PC-9 (cell line): ENCODE data around the gene INSYN2B. TPM values are rescaled to one million over a fixed set of nuclear protein-coding genes. Genes with fewer than 3 reads are reported as not detected.

Source experiments
- BruUV-seq: library from RNA; stranded (reverse); fragments of 400-500 nt; replicated peaks from 2 replicates; lab custom pipeline; 2021; lab: Mats Ljungman, UMichigan
- CTCF ChIA-PET: fragments of 300-600 bp; sonication (Branson Sonifier 250); formaldehyde crosslinking; loops from one replicate; lab custom pipeline; 2022; ENCODE audit warnings: antibody characterized with exemption; lab: Charles Lee
- POLR2A ChIA-PET: fragments of 300-600 bp; sonication (Branson Sonifier 250); formaldehyde crosslinking; loops from one replicate; lab custom pipeline; 2022; ENCODE audit warnings: antibody characterized with exemption; ENCODE audit not compliant: unreplicated experiment; lab: Charles Lee
- DNase-seq, 2 experiments: peaks; one replicate each; pipeline versions ENCODE4 v3.0.0 to v3.0.0-alpha.2; 2015 to 2022; ENCODE audit warnings: mixed read lengths in 1 of 2
- H2AFZ ChIP-seq: fragments of 200-600 bp; sonication (generic); 2 replicates; pipeline ENCODE4 v1.8.1; 2017; ENCODE audit warnings: antibody characterized with exemption
- H3F3A ChIP-seq: fragments of 200-600 bp; sonication (generic); 2 replicates; pipeline ENCODE4 v1.8.1; 2017; ENCODE audit warnings: antibody characterized with exemption, mild to moderate bottlenecking, low read depth; ENCODE audit not compliant: insufficient read depth
- H3K27ac ChIP-seq: fragments of 200-600 bp; sonication (generic); 2 replicates; pipeline ENCODE4 v1.6.1; 2016; ENCODE audit warnings: mixed run types
- H3K27me3 ChIP-seq: fragments of 200-600 bp; sonication (generic); 2 replicates; pipeline ENCODE4 v1.6.1; 2016; ENCODE audit warnings: low read depth, mixed run types; ENCODE audit not compliant: insufficient read depth
- H3K36me3 ChIP-seq: fragments of 200-600 bp; sonication (generic); 2 replicates; pipeline ENCODE4 v1.6.1; 2016; ENCODE audit warnings: low read depth, mixed run types
- H3K4me1 ChIP-seq: fragments of 200-600 bp; sonication (generic); replicated peaks from 2 replicates; pipeline ENCODE4 v1.6.1; 2016; ENCODE audit warnings: mixed run types; ENCODE audit not compliant: insufficient read depth
- H3K4me2 ChIP-seq: fragments of 200-600 bp; sonication (generic); 2 replicates; pipeline ENCODE4 v1.6.1; 2017; ENCODE audit warnings: mixed run types
- H3K4me3 ChIP-seq: fragments of 200-600 bp; sonication (generic); 2 replicates; pipeline ENCODE4 v1.6.1; 2016; ENCODE audit warnings: mixed run types
- H3K79me2 ChIP-seq: fragments of 200-600 bp; sonication (generic); 2 replicates; pipeline ENCODE4 v1.6.1; 2017; ENCODE audit warnings: low read depth, mixed run types
- H3K9me2 ChIP-seq: fragments of 200-600 bp; sonication (generic); 2 replicates; pipeline ENCODE4 v1.8.1; 2017; ENCODE audit warnings: mild to moderate bottlenecking; ENCODE audit not compliant: insufficient read depth
- H3K9me3 ChIP-seq: fragments of 200-600 bp; sonication (generic); 2 replicates; pipeline ENCODE4 v1.8.1; 2016; ENCODE audit warnings: low read depth; ENCODE audit not compliant: insufficient read depth
- H4K20me1 ChIP-seq: fragments of 200-600 bp; sonication (generic); 2 replicates; pipeline ENCODE4 v1.8.1; 2017; ENCODE audit not compliant: insufficient read depth
- CTCF ChIP-seq: fragments of 200-600 bp; sonication (generic); conservative IDR thresholded peaks from 2 replicates; pipeline ENCODE4 v1.6.1; 2017; ENCODE audit warnings: mixed run types, antibody characterized with exemption, mild to moderate bottlenecking, moderate library complexity
- EZH2 ChIP-seq: fragments of 200-600 bp; sonication (generic); IDR thresholded peaks from 2 replicates; pipeline ENCODE4 v1.8.0; 2017; ENCODE audit warnings: antibody characterized with exemption, low read depth
- intact Hi-C: fragments of 100-400 bp; cut with micrococcal nuclease; formaldehyde crosslinking; loops from one replicate; pipeline ENCODE4 v1.10.0; 2022; ENCODE audit not compliant: unreplicated experiment
- microRNA-seq: library from miRNA; unstranded; fragments of <30 nt; microRNA quantifications from one replicate; pipeline ENCODE4 v1.2.0, GENCODE V29; 2021; ENCODE audit warnings: borderline number of aligned reads, borderline replicate concordance
- total RNA-seq: library from RNA; stranded (reverse); gene quantifications from 2 replicates; pipeline ENCODE4 v1.2.3, GENCODE V29; 2021

Gene INSYN2B
- total RNA-seq, 1 experiment from 2014 or later: not detected

- Histone ChIP-seq H3K9me3 (0 out of 2 replicates have a peak, but pooled peaks cover 3% of the 10 kb centered on the region), H3K27me3 (no peaks in the 10 kb centered on the region), H3K36me3 (no peaks in the 10 kb centered on the region), H3K9me2 (no peaks in the 10 kb centered on the region), H3K27ac (no peak overlapping the region), H3K4me2 (no peak overlapping the region), H3K4me3 (no peak overlapping the region), H4K20me1 (no peaks in the 10 kb centered on the region), H3F3A (no peaks in the 10 kb centered on the region), H2AFZ (no peak overlapping the region), H3K79me2 (no peaks in the 10 kb centered on the region), H3K4me1 (0 out of 2 replicates have a peak, but pooled peaks cover 6% of the 10 kb centered on the region)
- BruUV-seq: no TSS peak
- TF ChIP-seq CTCF (no peak), EZH2 (no peak)
- intact Hi-C loops: no loop called here
- ChIA-PET CTCF (no interaction called here), POLR2A (no interaction called here)
- no peak for DNase-seq
Observed at GRCh38 chr5:169814522-169814921, 165.8 kb downstream of the INSYN2B start.

Small RNAs within 50 kb of the gene (microRNA-seq; reads per million reads assigned to microRNA genes)
- not detected for gene MIR378E

Other genes starting within 250 kb of the INSYN2B start
- gene FOXI1, start 125.4 kb upstream of the INSYN2B start, total RNA-seq: not detected in 2 replicates